H1 (cell line): ENCODE measurements around the gene GLIPR2. TPM values are rescaled to one million over a fixed set of nuclear protein-coding genes. Genes with fewer than 3 reads are reported as not detected.

Source experiments
- CTCF ChIA-PET: fragments of 300-600 bp; sonication (Branson Sonifier 250); formaldehyde crosslinking; loops from one replicate; lab custom pipeline; 2021; ENCODE audit not compliant: partially characterized antibody; lab: Charles Lee
- POLR2A ChIA-PET: fragments of 300-600 bp; sonication (Branson Sonifier 250); formaldehyde crosslinking; loops from one replicate; lab custom pipeline; 2021; ENCODE audit warnings: inconsistent platforms; ENCODE audit not compliant: partially characterized antibody; lab: Charles Lee
- DNase-seq, 2 experiments: peaks; one replicate each; pipeline versions ENCODE4 v3.0.0 to v3.0.0-alpha.2; 2010 to 2022; ENCODE audit warnings: low spot score in 2 of 2, low read depth in 1 of 2, mixed read lengths in 1 of 2
- FAIRE-seq: peaks from 2 replicates; lab custom pipeline; 2011; peaks lifted over from hg19 to GRCh38; lab: Jason Lieb, UNC
- H2AFZ ChIP-seq: 2 replicates; pipeline ENCODE4 v1.8.1; 2012; ENCODE audit warnings: low read length, inconsistent platforms
- H2AK5ac ChIP-seq: 2 replicates; pipeline ENCODE4 v1.6.1; 2013; ENCODE audit warnings: low read depth, low read length
- H2BK120ac ChIP-seq: replicated peaks from 2 replicates; pipeline ENCODE3; 2013; ENCODE audit warnings: low read depth, low read length, inconsistent platforms
- H2BK12ac ChIP-seq: 2 replicates; pipeline ENCODE4 v1.6.1; 2013; ENCODE audit warnings: low read depth, low read length
- H2BK15ac ChIP-seq: 2 replicates; pipeline ENCODE4 v1.6.1; 2013; ENCODE audit warnings: low read length
- H2BK20ac ChIP-seq: 2 replicates; pipeline ENCODE4 v1.6.1; 2013; ENCODE audit warnings: low read length
- H2BK5ac ChIP-seq: 2 replicates; pipeline ENCODE4 v1.6.1; 2013; ENCODE audit warnings: low read depth, low read length
- H3K14ac ChIP-seq: 2 replicates; pipeline ENCODE4 v1.6.1; 2013; ENCODE audit warnings: inconsistent platforms; ENCODE audit not compliant: insufficient read length
- H3K18ac ChIP-seq: 2 replicates; pipeline ENCODE4 v1.6.1; 2013; ENCODE audit warnings: low read length; ENCODE audit errors: extremely low read depth
- H3K23ac ChIP-seq: 2 replicates; pipeline ENCODE4 v1.6.1; 2013; ENCODE audit warnings: inconsistent platforms; ENCODE audit not compliant: insufficient read length
- H3K23me2 ChIP-seq: 2 replicates; pipeline ENCODE4 v1.6.1; 2013; ENCODE audit warnings: low read depth, low read length
- H3K27ac ChIP-seq: 2 replicates; pipeline ENCODE4 v1.6.1; 2011; ENCODE audit warnings: low read depth, low read length, inconsistent platforms
- H3K27me3 ChIP-seq, 4 experiments: replicated peaks in 1 of 4; 1 replicate in 1 of 4; 2 replicates in 3 of 4; pipeline versions ENCODE4 v1.6.1 to v1.8.1; 2011 to 2013; ENCODE audit warnings: low read length in 3 of 4, mild to moderate bottlenecking in 3 of 4, inconsistent platforms in 2 of 4, mixed read lengths in 2 of 4, moderate library complexity in 1 of 4; ENCODE audit not compliant: control insufficient read depth in 3 of 4, insufficient read depth in 3 of 4; ENCODE audit errors: extremely low read depth in 1 of 4
- H3K36me3 ChIP-seq, 4 experiments: 2 replicates each; pipeline versions ENCODE4 v1.6.1 to v1.8.1; 2011 to 2013; ENCODE audit warnings: mild to moderate bottlenecking in 4 of 4, low read length in 3 of 4, moderate library complexity in 2 of 4, control low read depth in 1 of 4, inconsistent platforms in 1 of 4; ENCODE audit not compliant: insufficient read depth in 4 of 4, control insufficient read depth in 2 of 4
- H3K4ac ChIP-seq: replicated peaks from 2 replicates; pipeline ENCODE3; 2013; ENCODE audit warnings: low read length, low read depth, mixed read lengths, inconsistent platforms; ENCODE audit not compliant: insufficient read length
- H3K4me1 ChIP-seq, 4 experiments: replicated peaks in 1 of 4; 1 replicate in 1 of 4; 2 replicates in 3 of 4; pipeline versions ENCODE4 v1.6.1 to v1.8.1; 2011 to 2013; ENCODE audit warnings: low read length in 3 of 4, inconsistent platforms in 2 of 4, mixed read lengths in 1 of 4; ENCODE audit not compliant: insufficient read depth in 4 of 4, control insufficient read depth in 3 of 4
- H3K4me2 ChIP-seq, 2 experiments: 2 replicates each; pipeline versions ENCODE4 v1.6.1 to v1.8.1; 2011 to 2013; ENCODE audit warnings: low read depth in 2 of 2, low read length in 2 of 2, control low read depth in 1 of 2, inconsistent platforms in 1 of 2, mild to moderate bottlenecking in 1 of 2; ENCODE audit not compliant: insufficient read depth in 1 of 2
- H3K4me3 ChIP-seq, 4 experiments: fragments of 200-600, 300-600 bp in 1 of 4; sonication (generic), shearing (Covaris generic), sonication (Bioruptor Twin) in 1 of 4; 2 replicates each; pipeline versions ENCODE4 v1.5.1 to v1.8.1; 2011 to 2016; ENCODE audit warnings: low read length in 4 of 4, low read depth in 3 of 4, control low read depth in 2 of 4, inconsistent platforms in 2 of 4, mild to moderate bottlenecking in 2 of 4, mixed read lengths in 1 of 4, moderate library complexity in 1 of 4; ENCODE audit not compliant: insufficient read depth in 2 of 4; ENCODE audit errors: extremely low read depth in 1 of 4
- H3K56ac ChIP-seq: replicated peaks from 2 replicates; pipeline ENCODE3; 2013; ENCODE audit warnings: low read depth, mild to moderate bottlenecking, mixed read lengths, low read length, inconsistent platforms; ENCODE audit not compliant: insufficient read length
- H3K79me1 ChIP-seq: 2 replicates; pipeline ENCODE4 v1.6.1; 2013; ENCODE audit warnings: low read depth, low read length, control low read depth
- H3K79me2 ChIP-seq, 2 experiments: 2 replicates each; pipeline versions ENCODE4 v1.6.1 to v1.8.1; 2012 to 2013; ENCODE audit warnings: low read length in 2 of 2, mild to moderate bottlenecking in 2 of 2, inconsistent platforms in 1 of 2; ENCODE audit not compliant: insufficient read depth in 2 of 2, control insufficient read depth in 1 of 2
- H3K9ac ChIP-seq, 4 experiments: replicated peaks in 1 of 4; 1 replicate in 1 of 4; 2 replicates in 3 of 4; pipeline versions ENCODE4 v1.6.1 to v1.8.1; 2011 to 2013; ENCODE audit warnings: low read depth in 3 of 4, low read length in 3 of 4, control low read depth in 2 of 4, mild to moderate bottlenecking in 2 of 4, moderate library complexity in 2 of 4, inconsistent platforms in 1 of 4; ENCODE audit errors: extremely low read depth in 1 of 4
- H3K9me3 ChIP-seq, 2 experiments: 2 replicates each; pipeline versions ENCODE4 v1.6.1 to v1.8.1; 2012 to 2013; ENCODE audit warnings: mild to moderate bottlenecking in 2 of 2, moderate library complexity in 2 of 2, control low read depth in 1 of 2, inconsistent platforms in 1 of 2, low read depth in 1 of 2, low read length in 1 of 2, mixed read lengths in 1 of 2; ENCODE audit not compliant: insufficient read depth in 2 of 2
- H4K20me1 ChIP-seq, 2 experiments: replicated peaks in 1 of 2; 2 replicates each; pipeline versions ENCODE3 to v1.8.1; 2011 to 2013; ENCODE audit warnings: inconsistent platforms in 2 of 2, low read length in 2 of 2, mild to moderate bottlenecking in 1 of 2; ENCODE audit not compliant: insufficient read depth in 2 of 2, control insufficient read depth in 1 of 2
- H4K5ac ChIP-seq: 2 replicates; pipeline ENCODE4 v1.6.1; 2013; ENCODE audit warnings: low read length, low read depth, mixed read lengths, inconsistent platforms; ENCODE audit not compliant: insufficient read length
- H4K8ac ChIP-seq: 2 replicates; pipeline ENCODE4 v1.8.0; 2013; ENCODE audit warnings: mild to moderate bottlenecking, moderate library complexity, low read length, inconsistent platforms; ENCODE audit not compliant: insufficient read depth; ENCODE audit errors: extremely low read depth
- H4K91ac ChIP-seq: replicated peaks from 2 replicates; pipeline ENCODE3; 2013; ENCODE audit warnings: low read length, mixed read lengths, inconsistent platforms; ENCODE audit not compliant: insufficient read length
- CREB1 ChIP-seq: IDR thresholded peaks from 2 replicates; pipeline ENCODE4 v1.6.1; 2012; ENCODE audit warnings: inconsistent platforms
- HDAC6 ChIP-seq: IDR thresholded peaks from one replicate; pipeline ENCODE4 v1.7.1; 2012; ENCODE audit warnings: low read depth, mild to moderate bottlenecking, inconsistent platforms, low read length, moderate library complexity
- POLR2A ChIP-seq, 2 experiments: IDR thresholded peaks; 1 replicate in 1 of 2; 2 replicates in 1 of 2; pipeline ENCODE4 v1.6.1; 2011; ENCODE audit warnings: low read depth in 2 of 2, low read length in 2 of 2, mild to moderate bottlenecking in 2 of 2; ENCODE audit errors: control extremely low read depth in 1 of 2
- SP2 ChIP-seq: IDR thresholded peaks from 2 replicates; pipeline ENCODE4 v1.6.1; 2012; ENCODE audit warnings: mild to moderate bottlenecking, low read length, inconsistent platforms
- TAF1 ChIP-seq: IDR thresholded peaks from 2 replicates; pipeline ENCODE4 v1.6.1; 2011; ENCODE audit warnings: mild to moderate bottlenecking, low read depth, low read length
- WGBS, 2 experiments: shearing (Covaris generic) in 1 of 2; methylation state at CpG; one replicate each; pipeline versions ENCODE4 v1.1.6 to v1.1.7; 2013 to 2015; ENCODE audit warnings: low lambda C conversion rate in 2 of 2, mixed read lengths in 2 of 2, inconsistent platforms in 1 of 2, low coverage in 1 of 2, missing lambda C conversion rate in 1 of 2; ENCODE audit not compliant: insufficient replicate concordance in 2 of 2, insufficient coverage in 1 of 2, insufficient read length in 1 of 2; ENCODE audit errors: extremely low coverage in 1 of 2, missing lambda C conversion rate in 1 of 2; 5-methylcytosine and 5-hydroxymethylcytosine counted together
- polyA plus RNA-seq, 7 experiments: library from polyadenylated mRNA; depleted of rRNA in 3 of 7; stranded (reverse) in 5 of 7; unstranded in 2 of 7; fragments of >200 nt in 5 of 7; fragments of 200-250 nt in 2 of 7; gene quantifications; 1 replicate in 5 of 7; 2 replicates in 1 of 7; 4 replicates in 1 of 7; pipeline versions ENCODE4 v1.2.1 to v1.2.3, GENCODE V29; 2011 to 2013; ENCODE audit warnings: missing spikeins in 2 of 7, mixed read lengths in 2 of 7
- total RNA-seq: library from RNA; stranded (reverse); fragmentation: NEBNext Ultra II Directional; extraction: Animal tissue kit (Norgen Biotek cat#: 25700); gene quantifications from 2 replicates; pipeline ENCODE4 v1.2.1, GENCODE V29; 2021
- TF ChIP-seq, protein P1 (sequence below): IDR thresholded peaks from 2 replicates; pipeline ENCODE4 v1.6.1; 2011; ENCODE audit warnings: low read depth, mild to moderate bottlenecking, low read length; ENCODE audit not compliant: insufficient read depth

GLIPR2 gene
- total and polyA plus RNA-seq, 2 of the 8 experiments (the other 6 are each of a cell fraction or from before 2014, with no cell fraction given), result 7.9 to 12.0 TPM

DNA sequence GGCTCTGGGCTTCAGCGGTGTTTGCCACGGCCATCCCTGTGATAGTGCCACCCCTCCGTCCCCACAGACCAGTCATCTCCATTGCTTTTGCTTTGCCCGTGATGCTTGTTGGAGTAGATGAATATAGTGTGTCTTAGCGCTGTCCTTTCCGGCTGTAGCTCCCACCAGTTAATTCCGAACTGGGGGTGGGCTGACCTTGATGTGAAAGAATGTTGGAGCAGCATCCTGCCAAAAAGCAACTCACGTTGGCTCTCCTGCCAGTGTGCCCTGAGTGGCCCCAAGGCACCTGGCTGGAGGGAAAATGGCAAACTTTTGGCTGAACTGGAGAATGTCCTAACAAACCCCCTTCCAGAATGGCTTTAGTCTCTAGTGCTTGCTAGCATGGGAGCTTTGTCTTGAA, 74.2 kb downstream of the GLIPR2 start:
- 94% methylated on average over 8 of the region's 8 CpGs; no CpG with 5 or more reads in 1 of the 2 experiments for WGBS, 2 experiments
- peaks cover 3 to 59% of the 10 kb centered on the region in 2 experiments; a peak in 2 of 4 replicates for H3K79me2 ChIP-seq
- CTCF ChIA-PET, result interaction anchor here (0.9 to 1.1 kb wide), 4 partner anchors 12 to 133 kb away, joined by 3 to 4 read pairs (median 3); no protein-coding TSS in a partner anchor

More for the DNA sequence above, 74.2 kb downstream of the GLIPR2 start:
- no peak overlapping the region for H3K56ac ChIP-seq
- H3K18ac ChIP-seq, result no peak overlapping the region
- H4K20me1 ChIP-seq, result peaks cover 10 to 38% of the 10 kb centered on the region in 2 experiments
- no peaks in the 10 kb centered on the region for H3K23me2 ChIP-seq
- no peak overlapping the region for H3K4me3 ChIP-seq
- no peak overlapping the region for H2BK20ac ChIP-seq
- H3K14ac ChIP-seq, result no peak overlapping the region
- no peak overlapping the region for H2BK15ac ChIP-seq
- H4K8ac ChIP-seq, result no peak overlapping the region
- H3K79me1 ChIP-seq, result peaks cover 15% of the 10 kb centered on the region
- no peak overlapping the region for H2BK12ac ChIP-seq
- no peaks in the 10 kb centered on the region; a peak in 1 of 7 replicates for H3K4me1 ChIP-seq
- no peak overlapping the region for H3K4ac ChIP-seq
- POLR2A ChIA-PET, result interaction anchor here (1.0 to 2.9 kb wide), 4 partner anchors 9 to 118 kb away, joined by 3 to 9 read pairs (median 5); no protein-coding TSS in a partner anchor
- no peak overlapping the region for H3K23ac ChIP-seq
- no peak overlapping the region for H2BK5ac ChIP-seq
- no peak for DNase-seq
- H4K91ac ChIP-seq, result no peak overlapping the region
- H3K27ac ChIP-seq, result no peak overlapping the region
- no peak overlapping the region for H3K4me2 ChIP-seq
- no peak overlapping the region for H4K5ac ChIP-seq
- FAIRE-seq, result no peak
- H3K9ac ChIP-seq, result no peak overlapping the region
- H3K27me3 ChIP-seq, result no peaks in the 10 kb centered on the region
- H3K36me3 ChIP-seq, result peaks cover 20 to 78% (median 55%) of the 10 kb centered on the region in 4 experiments
- no peak overlapping the region for H2AFZ ChIP-seq
- TF ChIP-seq, protein P1, sequence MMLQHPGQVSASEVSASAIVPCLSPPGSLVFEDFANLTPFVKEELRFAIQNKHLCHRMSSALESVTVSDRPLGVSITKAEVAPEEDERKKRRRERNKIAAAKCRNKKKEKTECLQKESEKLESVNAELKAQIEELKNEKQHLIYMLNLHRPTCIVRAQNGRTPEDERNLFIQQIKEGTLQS, result no peak
- TF ChIP-seq HDAC6, result no peak
- no peak for TF ChIP-seq SP2
- no peak for TF ChIP-seq TAF1
- TF ChIP-seq POLR2A (IDR thresholded peaks at IDR 0.05; ENCODE audit: control extremely low read depth in 1 of 2, low read depth in 2 of 2, low read length in 2 of 2), result no peak
- TF ChIP-seq CREB1, result no peak
- H2BK120ac ChIP-seq, result no peak overlapping the region
- no peak overlapping the region for H2AK5ac ChIP-seq
- no peaks in the 10 kb centered on the region for H3K9me3 ChIP-seq
